ENCODE data around the gene MAP6.

GRCh38 chr11:75561426-75562047 is 107.3 kb downstream of the MAP6 start:
- TF ChIP-seq CTCF (IDR thresholded peaks at IDR 0.05; ENCODE audit: low read length) (no peak), EZH2 (IDR thresholded peaks at IDR 0.05; ENCODE audit: borderline replicate concordance, low read length) (no peak)

Data from OCI-LY1 (cell line).